C4-2B (cell line): Measurements from ENCODE around the gene TCP11L1.
"Not testable (repeated sequence)": the region's sequence is repeated elsewhere in the genome, so short reads cannot be mapped to it uniquely, and the experiment has no call there.

Source experiments
- ZFX ChIP-seq: fragments of 450-650 bp; IDR thresholded peaks from 2 replicates; pipeline ENCODE4 v1.6.1; 2017
- TF ChIP-seq, protein P1 (sequence below): fragments of 450-650 bp; conservative IDR thresholded peaks from 2 replicates; pipeline ENCODE4 v1.5.1; 2017; ENCODE audit warnings: mild to moderate bottlenecking

DNA sequence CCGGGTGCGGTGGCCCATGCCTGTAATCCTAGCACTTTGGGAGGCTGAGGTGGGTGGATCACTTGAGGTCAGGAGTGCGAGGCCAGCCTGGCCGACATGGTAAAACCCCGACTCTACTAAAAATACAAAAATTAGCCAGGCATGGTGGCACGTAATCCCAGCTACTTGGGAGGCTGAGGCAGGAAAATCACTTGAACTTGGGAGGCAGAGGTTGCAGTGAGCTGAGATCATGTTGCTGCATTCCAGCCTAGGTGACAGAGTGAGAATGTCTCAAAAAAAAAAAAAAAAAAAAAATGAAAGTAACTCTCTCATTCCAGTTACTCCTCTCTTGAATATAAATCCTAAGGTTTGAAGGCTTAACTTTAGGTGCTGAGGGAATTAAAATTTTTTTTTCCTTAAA, 10.2 kb upstream of the TCP11L1 start:
- TF ChIP-seq, protein P1, sequence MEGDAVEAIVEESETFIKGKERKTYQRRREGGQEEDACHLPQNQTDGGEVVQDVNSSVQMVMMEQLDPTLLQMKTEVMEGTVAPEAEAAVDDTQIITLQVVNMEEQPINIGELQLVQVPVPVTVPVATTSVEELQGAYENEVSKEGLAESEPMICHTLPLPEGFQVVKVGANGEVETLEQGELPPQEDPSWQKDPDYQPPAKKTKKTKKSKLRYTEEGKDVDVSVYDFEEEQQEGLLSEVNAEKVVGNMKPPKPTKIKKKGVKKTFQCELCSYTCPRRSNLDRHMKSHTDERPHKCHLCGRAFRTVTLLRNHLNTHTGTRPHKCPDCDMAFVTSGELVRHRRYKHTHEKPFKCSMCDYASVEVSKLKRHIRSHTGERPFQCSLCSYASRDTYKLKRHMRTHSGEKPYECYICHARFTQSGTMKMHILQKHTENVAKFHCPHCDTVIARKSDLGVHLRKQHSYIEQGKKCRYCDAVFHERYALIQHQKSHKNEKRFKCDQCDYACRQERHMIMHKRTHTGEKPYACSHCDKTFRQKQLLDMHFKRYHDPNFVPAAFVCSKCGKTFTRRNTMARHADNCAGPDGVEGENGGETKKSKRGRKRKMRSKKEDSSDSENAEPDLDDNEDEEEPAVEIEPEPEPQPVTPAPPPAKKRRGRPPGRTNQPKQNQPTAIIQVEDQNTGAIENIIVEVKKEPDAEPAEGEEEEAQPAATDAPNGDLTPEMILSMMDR = not testable (repeated sequence)
- not testable (repeated sequence) for TF ChIP-seq ZFX
